T follicular helper cell (primary cell): ENCODE data around the gene ZNF831.

Experiments
- DNase-seq: peaks from one replicate; pipeline ENCODE4 v3.0.0-alpha.2; 2020; ENCODE audit warnings: low read depth

The ZNF831 gene

GRCh38 chr20:59305908-59306655 is 142.5 kb downstream of the ZNF831 start:
- DNase-seq: no peak

GRCh38 chr20:59307270-59307669 is 143.6 kb downstream of the ZNF831 start:
- no peak for DNase-seq
